Measurements from ENCODE around the gene ACER3.
"Not testable (repeated sequence)": the region's sequence is repeated elsewhere in the genome, so short reads cannot be mapped to it uniquely, and the experiment has no call there.

The ACER3 gene

GRCh38 chr11:77044356-77044755 is 183.6 kb downstream of the ACER3 start:
- DNase-seq: no peak

- DNase-seq: no peak
These were observed 184.2 kb downstream of the ACER3 start for GRCh38 chr11:77044886-77045285.

- DNase-seq: peak; percentile 58 to 78 (median 75)
These were observed 185.4 kb downstream of the ACER3 start for GRCh38 chr11:77046060-77046501.

DNA sequence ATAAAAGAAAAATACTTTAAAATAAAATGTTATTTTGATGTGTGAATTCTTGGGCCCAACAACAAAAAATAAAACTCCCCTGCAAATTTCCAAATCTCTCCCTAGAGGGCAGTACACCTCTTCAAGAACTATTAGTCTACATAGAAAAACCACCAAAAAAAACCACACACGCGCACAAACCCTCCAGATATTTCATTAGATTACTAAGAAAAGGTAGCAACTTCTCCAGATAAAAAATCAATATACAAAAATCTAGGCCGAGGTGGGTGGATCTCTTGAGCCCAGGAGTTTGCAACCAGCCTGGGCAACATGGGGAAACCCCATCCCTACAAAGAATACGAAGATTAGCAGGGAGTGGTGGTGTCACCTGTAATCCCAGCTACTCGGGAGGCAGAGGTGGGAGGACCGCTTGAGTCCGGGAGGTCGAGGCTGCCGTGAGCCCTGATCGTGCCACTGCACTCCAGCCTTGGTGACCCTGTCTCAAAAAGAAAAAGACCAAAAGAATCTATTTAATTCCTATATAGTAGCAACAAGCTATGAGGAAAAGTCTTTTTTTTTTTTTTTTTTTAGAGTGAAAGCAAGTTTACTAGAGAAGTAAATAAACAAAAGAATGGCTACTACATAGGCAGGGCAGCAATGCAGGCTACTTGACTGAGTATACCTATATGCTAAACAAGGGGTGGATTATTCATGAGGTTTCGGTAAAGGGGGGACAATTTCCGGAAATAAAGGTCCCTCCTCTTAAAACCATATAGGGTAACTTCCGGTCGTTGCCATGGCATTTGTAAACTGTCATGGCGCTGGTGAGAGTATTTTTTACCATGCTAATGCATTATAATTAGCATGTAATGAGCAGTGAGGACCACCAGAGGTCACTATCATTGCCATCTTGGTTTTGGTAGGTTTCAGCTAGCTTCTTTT is 186.5 kb downstream of the ACER3 start:
- DNase-seq: peak; percentile 75 to 95 (median 87)

- not testable (repeated sequence) for DNase-seq
These were observed 187.3 kb downstream of the ACER3 start for GRCh38 chr11:77047928-77048446.

DNA sequence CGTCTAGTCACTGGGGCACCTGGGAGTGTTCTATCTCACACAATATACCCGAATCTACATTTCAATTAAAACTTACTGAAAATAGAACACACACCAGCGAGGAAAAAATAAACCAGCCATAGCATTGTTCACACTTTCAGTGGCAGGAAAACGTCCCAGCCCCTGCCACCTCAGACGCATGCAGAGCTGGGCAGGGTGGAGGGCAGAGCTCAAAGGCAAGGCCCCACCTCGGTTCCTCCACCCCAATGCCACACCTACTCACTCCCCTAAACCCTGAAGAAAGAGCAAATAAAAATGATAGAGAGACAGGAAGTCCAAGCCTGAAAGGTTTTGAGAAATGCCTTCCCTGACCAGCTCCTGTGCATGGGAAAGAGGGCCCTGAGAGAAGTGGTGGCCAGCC is 188.3 kb downstream of the ACER3 start:
- DNase-seq: no peak

DNA sequence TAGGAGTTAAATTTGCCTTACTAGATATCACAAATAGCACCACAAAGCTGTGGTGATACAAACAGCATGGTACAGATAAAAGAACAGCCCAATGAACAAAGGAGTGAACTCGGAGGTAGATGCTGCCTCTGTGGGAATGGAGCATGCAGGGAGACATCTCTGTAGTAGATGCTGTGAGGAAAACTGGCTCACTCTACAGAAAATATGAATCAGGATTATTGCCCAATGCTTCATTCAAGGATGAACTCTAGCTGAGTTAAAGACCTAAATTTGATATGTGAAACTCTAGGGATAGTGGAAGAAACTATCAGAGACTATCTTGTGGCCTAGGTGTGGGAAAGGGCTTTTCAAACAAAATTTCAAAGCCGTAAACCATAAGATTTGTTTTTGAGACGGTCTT is 190.8 kb downstream of the ACER3 start:
- DNase-seq: no peak

GRCh38 chr11:77052518-77052917 is 191.8 kb downstream of the ACER3 start:
- DNase-seq: no peak

GRCh38 chr11:77053217-77054015 is 192.7 kb downstream of the ACER3 start:
- no peak for DNase-seq

GRCh38 chr11:77054084-77054483 is 193.4 kb downstream of the ACER3 start:
- DNase-seq: no peak

GRCh38 chr11:77055101-77055561 is 194.4 kb downstream of the ACER3 start:
- DNase-seq: no peak

DNA sequence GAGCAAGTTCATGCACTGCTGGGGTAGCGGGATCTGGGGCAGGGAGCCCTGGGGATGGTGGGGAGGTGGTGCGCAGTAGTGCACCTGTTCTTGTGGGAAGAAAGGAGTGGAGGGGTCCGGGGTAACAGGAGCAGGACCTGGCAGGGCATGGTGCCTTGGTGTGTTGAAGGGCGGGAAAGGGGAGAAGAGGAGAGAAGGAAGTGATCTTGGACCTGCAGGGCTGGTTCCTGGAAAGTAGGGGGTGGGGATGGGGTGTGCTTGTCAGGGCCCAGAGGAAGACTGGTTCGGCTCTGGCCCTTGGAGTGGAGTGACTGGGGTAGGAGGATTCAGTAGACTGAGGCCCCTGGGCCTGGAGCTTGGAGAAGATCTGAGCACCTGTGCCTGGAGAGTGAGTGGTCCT is 195.2 kb downstream of the ACER3 start:
- DNase-seq: no peak

DNA sequence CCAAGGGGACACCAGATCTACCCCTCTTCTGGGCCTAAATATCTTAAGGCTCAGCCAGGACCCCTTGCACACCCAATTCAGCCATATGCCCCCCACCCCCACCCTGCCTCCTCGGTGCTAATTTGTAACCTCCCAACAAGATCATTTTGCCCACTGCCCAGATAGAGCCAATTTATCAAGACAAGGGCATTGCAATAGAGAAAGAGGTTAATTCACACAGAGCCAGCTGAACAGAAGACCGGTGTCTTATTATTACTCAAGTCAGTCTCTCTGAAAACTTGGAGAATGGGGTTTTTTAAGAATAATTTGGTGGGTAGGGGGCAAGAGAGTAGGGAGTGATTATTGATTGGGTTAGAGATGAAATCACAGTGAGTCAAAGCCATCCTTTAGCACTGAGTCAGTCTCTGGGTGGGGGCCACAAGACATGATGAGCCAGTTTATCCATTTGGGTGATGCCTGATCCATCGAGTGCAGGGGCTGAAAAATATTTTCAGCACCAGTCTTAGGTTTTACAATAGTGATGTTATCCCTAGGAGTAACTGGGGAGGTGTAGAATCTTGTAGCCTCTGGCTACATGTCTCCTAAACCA is 196.2 kb downstream of the ACER3 start:
- no peak for DNase-seq

GRCh38 chr11:77057938-77058474 is 197.3 kb downstream of the ACER3 start:
- DNase-seq: no peak

DNA sequence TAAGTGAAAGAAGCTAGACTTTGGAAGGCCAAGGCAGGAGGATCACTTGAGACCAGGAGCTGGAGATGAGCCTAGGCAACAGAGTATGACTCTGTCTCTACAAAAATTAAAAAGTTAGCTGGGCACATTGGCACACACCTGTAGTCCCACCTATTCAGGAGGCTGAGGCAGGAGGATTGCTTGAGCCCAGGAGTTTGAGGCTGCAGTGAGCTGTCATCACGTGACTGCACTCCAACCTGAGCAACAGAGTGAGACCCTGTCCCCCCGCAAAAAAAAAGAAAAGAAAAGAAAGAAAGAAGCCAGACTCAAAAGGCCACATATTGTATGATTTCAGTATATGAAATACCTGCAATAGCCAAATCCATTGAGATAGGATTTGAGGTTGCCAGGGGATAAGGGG is 198.2 kb downstream of the ACER3 start:
- DNase-seq: no peak

GRCh38 chr11:77059806-77060205 is 199.1 kb downstream of the ACER3 start:
- no peak for DNase-seq

- DNase-seq: no peak
These were observed 199.5 kb downstream of the ACER3 start for GRCh38 chr11:77060234-77060633.

- not testable (repeated sequence) for DNase-seq
These were observed 200.5 kb downstream of the ACER3 start for GRCh38 chr11:77061258-77061657.

- no peak for DNase-seq
These were observed 202.2 kb downstream of the ACER3 start for GRCh38 chr11:77062924-77063323.

DNA sequence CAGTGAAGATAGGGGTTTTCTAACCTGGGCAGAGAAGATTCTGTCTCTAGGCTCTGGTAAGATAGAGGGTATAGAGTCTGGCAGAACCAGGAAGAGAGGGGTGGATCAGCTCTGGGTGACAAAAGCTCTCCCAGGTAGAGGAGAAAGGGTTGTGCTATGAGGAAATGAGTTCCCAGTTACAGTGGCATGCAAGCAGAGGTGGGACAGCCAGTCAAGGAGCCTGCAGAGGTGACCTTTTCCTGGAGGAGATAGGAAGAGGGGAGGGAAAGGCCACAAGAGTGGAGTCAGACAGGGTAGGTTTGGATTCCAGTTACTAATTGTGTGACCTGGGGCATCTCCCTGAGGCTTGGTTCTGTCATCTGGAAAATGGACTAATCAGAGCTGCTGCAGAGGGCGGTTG is 202.7 kb downstream of the ACER3 start:
- DNase-seq: no peak

GRCh38 chr11:77063861-77064260 is 203.1 kb downstream of the ACER3 start:
- DNase-seq: no peak

DNA sequence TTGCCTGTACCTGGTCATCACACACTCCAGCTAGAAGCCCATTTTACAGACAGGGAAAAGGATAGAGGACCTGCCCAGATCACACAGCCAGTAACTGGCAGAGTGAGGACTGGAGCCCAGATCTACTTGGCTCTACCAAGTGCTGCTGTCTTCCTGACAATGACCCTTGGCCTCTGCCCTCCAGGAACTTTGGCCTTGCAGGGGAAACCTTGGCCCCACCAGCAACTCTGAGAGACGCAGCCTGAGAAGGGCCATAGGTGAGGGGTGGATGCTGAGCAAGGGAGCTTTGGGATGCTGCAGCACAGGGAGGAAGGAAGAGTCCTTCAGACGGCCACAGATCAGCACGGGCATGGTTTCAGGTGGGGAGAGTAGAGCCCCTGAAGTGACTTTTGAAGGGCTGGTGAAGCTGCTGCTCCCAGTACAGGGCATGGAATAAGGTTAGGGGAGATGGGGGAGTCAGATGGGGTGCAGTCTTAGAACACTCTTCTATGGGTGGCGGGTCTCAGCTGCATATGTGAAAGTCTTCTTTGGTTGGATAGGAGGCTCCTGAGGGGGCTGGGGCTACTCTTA is 204.0 kb downstream of the ACER3 start:
- no peak for DNase-seq

GRCh38 chr11:77065878-77066228 is 205.1 kb downstream of the ACER3 start:
- no peak for DNase-seq

Data from NCI-H1417 (cell line).